ENCODE data around the gene CD40. TPM values are rescaled to one million over a fixed set of nuclear protein-coding genes. Genes with fewer than 3 reads are reported as not detected.
"Not testable (repeated sequence)": the region's sequence is repeated elsewhere in the genome, so short reads cannot be mapped to it uniquely, and the experiment has no call there.

Gene CD40
- polyA plus RNA-seq, 2 of the 4 experiments (the other 2 are of a cell fraction) = 4.9 to 5.2 TPM

DNA sequence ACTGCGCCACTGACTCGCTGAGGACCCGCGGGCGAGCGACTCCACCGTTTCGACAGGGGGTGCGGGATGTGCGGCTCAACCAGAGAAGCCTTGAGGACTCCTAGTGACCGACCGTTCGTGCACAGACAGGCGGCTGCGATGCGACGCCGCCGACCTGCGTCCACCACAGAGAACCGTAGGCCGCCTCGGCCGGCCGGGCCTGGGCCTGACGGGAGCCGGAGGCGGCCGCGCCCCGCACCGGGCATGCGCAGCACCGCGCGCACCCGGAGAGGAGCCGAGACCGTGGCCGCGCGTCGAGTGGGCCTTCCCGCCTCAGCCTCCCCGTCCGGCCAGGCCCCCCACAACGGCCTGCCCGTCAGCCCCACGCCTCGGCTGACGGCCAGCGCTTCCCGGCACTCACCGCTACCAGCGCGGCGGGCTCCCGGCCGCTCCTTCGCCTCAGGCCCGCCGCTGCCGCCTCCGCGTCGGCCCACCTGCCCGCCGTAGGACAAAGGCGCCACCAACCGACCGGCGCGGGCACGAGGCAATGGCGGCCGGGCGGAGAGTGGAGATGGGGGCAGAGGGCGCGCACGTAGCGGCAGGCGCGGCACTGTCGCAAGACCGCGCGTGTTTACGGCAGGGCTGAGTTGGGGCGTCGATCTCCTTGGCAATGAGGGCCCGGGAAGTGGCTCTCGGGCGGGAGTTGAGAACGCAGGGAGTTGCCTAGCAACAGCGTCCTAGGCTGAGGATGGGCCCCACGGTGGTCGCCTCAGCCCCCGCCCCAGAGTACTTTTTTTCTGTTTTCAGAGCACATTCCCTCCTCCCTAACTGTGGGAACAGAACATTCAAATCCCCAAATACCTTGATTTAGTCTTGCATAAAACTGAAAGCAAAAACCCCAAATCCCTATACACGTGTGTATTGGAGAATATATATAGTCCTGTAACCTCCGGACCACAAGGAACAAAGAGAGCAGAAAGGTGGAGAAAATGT lies 28.4 kb upstream of the CD40 start, which contains the start of gene NCOA5 (continued):
- peak; percentile 95; the same call in 2 of the 3 replicates for TF ChIP-seq BCL3 (IDR thresholded peaks at IDR 0.05)
- TF ChIP-seq HOXA7 (CRISPR knock-in tag; IDR thresholded peaks at IDR 0.05) = no peak
- TF ChIP-seq RFX5 (IDR thresholded peaks at IDR 0.05) = no peak
- peak; percentile 73; the same call in 1 of the 2 replicates for TF ChIP-seq MAZ (IDR thresholded peaks at IDR 0.05; ENCODE audit: borderline replicate concordance, low read depth, low read length)
- TF ChIP-seq SMC3 (IDR thresholded peaks at IDR 0.05) = peak; percentile 14; the same call in 1 of the 3 replicates
- TF ChIP-seq HOXB13 (CRISPR knock-in tag; IDR thresholded peaks at IDR 0.05; ENCODE audit: low read depth) = 0 out of 2 replicates have a peak, but pooled peaks have one; percentile 59
- TF ChIP-seq, protein P1, sequence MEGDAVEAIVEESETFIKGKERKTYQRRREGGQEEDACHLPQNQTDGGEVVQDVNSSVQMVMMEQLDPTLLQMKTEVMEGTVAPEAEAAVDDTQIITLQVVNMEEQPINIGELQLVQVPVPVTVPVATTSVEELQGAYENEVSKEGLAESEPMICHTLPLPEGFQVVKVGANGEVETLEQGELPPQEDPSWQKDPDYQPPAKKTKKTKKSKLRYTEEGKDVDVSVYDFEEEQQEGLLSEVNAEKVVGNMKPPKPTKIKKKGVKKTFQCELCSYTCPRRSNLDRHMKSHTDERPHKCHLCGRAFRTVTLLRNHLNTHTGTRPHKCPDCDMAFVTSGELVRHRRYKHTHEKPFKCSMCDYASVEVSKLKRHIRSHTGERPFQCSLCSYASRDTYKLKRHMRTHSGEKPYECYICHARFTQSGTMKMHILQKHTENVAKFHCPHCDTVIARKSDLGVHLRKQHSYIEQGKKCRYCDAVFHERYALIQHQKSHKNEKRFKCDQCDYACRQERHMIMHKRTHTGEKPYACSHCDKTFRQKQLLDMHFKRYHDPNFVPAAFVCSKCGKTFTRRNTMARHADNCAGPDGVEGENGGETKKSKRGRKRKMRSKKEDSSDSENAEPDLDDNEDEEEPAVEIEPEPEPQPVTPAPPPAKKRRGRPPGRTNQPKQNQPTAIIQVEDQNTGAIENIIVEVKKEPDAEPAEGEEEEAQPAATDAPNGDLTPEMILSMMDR (IDR thresholded peaks at IDR 0.05) = peak; percentile 39; the same call in 1 of the 3 replicates
- no peak for TF ChIP-seq REST (IDR thresholded peaks at IDR 0.05)

GRCh38 chr20:46091622-46092535 lies 26.2 kb upstream of the CD40 start:
- H3K4me2 ChIP-seq; H3K27ac ChIP-seq; H3K9me3 ChIP-seq; POLR2A ChIA-PET; ATAC-seq; DNase-seq (ENCODE audit: low read depth in 1 of 2, low spot score in 1 of 2); H3K4me3 ChIP-seq; FAIRE-seq: not testable (repeated sequence)
- CTCF ChIA-PET = interaction anchor here (1.2 to 1.7 kb wide), 3 partner anchors 15 to 216 kb away, joined by 3 to 5 read pairs (median 3); no protein-coding TSS in a partner anchor
- 89% methylated on average over 37 of the region's 52 CpGs for WGBS (ENCODE audit: missing lambda C conversion rate)
- H3K4me1 ChIP-seq = peaks cover 16% of the 10 kb centered on the region

GRCh38 chr20:46093531-46093930 lies 24.6 kb upstream of the CD40 start:
- 38% methylated on average over 2 of the region's 2 CpGs for WGBS (ENCODE audit: missing lambda C conversion rate)

More at GRCh38 chr20:46093531-46093930, 24.6 kb upstream of the CD40 start:
- DNase-seq (ENCODE audit: low read depth in 1 of 2, low spot score in 1 of 2) (no peak), ATAC-seq (no peak), FAIRE-seq (no peak)
- CTCF ChIA-PET = interaction anchor here (1.8 kb wide), 1 partner anchor 71 kb away, joined by 3 read pairs; no protein-coding TSS in a partner anchor
- Histone ChIP-seq H3K4me2 (no peak overlapping the region), H3K9me3 (no peaks in the 10 kb centered on the region), H3K4me1 (no peaks in the 10 kb centered on the region), H3K4me3 (no peak overlapping the region), H3K27ac (no peak overlapping the region)
- POLR2A ChIA-PET = no interaction called here
- TF ChIP-seq USF2 (IDR thresholded peaks at IDR 0.05) (no peak), HEYL (CRISPR knock-in tag; IDR thresholded peaks at IDR 0.05) (no peak), FOXS1 (CRISPR knock-in tag; IDR thresholded peaks at IDR 0.05) (no peak), MAZ (IDR thresholded peaks at IDR 0.05; ENCODE audit: borderline replicate concordance, low read depth, low read length) (no peak), HOXB13 (CRISPR knock-in tag; IDR thresholded peaks at IDR 0.05; ENCODE audit: low read depth) (no peak), EHF (CRISPR knock-in tag; IDR thresholded peaks at IDR 0.05) (no peak), BCL3 (IDR thresholded peaks at IDR 0.05) (no peak), ZSCAN20 (CRISPR knock-in tag; IDR thresholded peaks at IDR 0.05) (no peak), ZNF302 (CRISPR knock-in tag; IDR thresholded peaks at IDR 0.05) (no peak)
- TF ChIP-seq, protein P2, sequence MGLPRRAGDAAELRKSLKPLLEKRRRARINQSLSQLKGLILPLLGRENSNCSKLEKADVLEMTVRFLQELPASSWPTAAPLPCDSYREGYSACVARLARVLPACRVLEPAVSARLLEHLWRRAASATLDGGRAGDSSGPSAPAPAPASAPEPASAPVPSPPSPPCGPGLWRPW (IDR thresholded peaks at IDR 0.05) = no peak

All from A549 (cell line).